Left lung (tissue), 10 donors: ENCODE results near the gene SLC7A1. TPM values are rescaled to one million over a fixed set of nuclear protein-coding genes. Genes with fewer than 3 reads are reported as not detected.

Experiments used
- ATAC-seq: fragments of 200-7000 bp; cut with Tn5 transposase; one replicate; pipeline ENCODE4 v1.9.1; 2020; ENCODE audit warnings: moderate library complexity
- DNase-seq, 4 donors: peaks; one replicate each; pipeline ENCODE4 v3.0.0-alpha.2; 2013 to 2020
- H3K27ac ChIP-seq, 2 donors: fragments of 200-600 bp; sonication (generic) in 1 of 2; one replicate each; pipeline versions ENCODE4 v1.5.0 to v1.8.0; 2020 to 2021
- H3K27me3 ChIP-seq, 2 donors: fragments of 200-600 bp; sonication (generic) in 1 of 2; one replicate each; pipeline versions ENCODE4 v1.5.0 to v1.8.0; 2020 to 2021
- H3K36me3 ChIP-seq, 2 donors: fragments of 200-600 bp; sonication (generic) in 1 of 2; one replicate each; pipeline versions ENCODE4 v1.5.0 to v1.8.0; 2020 to 2021
- H3K4me1 ChIP-seq, 2 donors: fragments of 200-600 bp; one replicate each; pipeline ENCODE4 v1.8.0; 2021
- H3K4me3 ChIP-seq, 2 donors: fragments of 200-600 bp; sonication (generic) in 1 of 2; one replicate each; pipeline versions ENCODE4 v1.5.0 to v1.8.0; 2020 to 2021; ENCODE audit warnings: mild to moderate bottlenecking in 1 of 2
- H3K9me3 ChIP-seq, 2 donors: fragments of 200-600 bp; sonication (generic) in 1 of 2; one replicate each; pipeline versions ENCODE4 v1.5.0 to v1.8.0; 2020 to 2021
- intact Hi-C, 2 donors: fragments of 100-400 bp; cut with DNase I; formaldehyde crosslinking; loops; one replicate each; pipeline versions ENCODE4 v1.11.2 to v1.14.2; 2022
- polyA plus RNA-seq, 6 donors: library from polyadenylated mRNA; unstranded; fragments of 120-200 nt; gene quantifications; one replicate each; pipeline ENCODE4 v1.2.1, GENCODE V29; 2013; ENCODE audit not compliant: insufficient read length in 6 of 6
- total RNA-seq, 2 donors: library from RNA; stranded (reverse); fragmentation: NEBNext Ultra II Directional; extraction: Animal tissue kit (Norgen Biotek cat#: 25700); gene quantifications; one replicate each; pipeline ENCODE4 v1.2.1, GENCODE V29; 2021
- TF ChIP-seq, protein P1 (sequence below), 2 donors: fragments of 200-600 bp; sonication (generic) in 1 of 2; IDR thresholded peaks; one replicate each; pipeline versions ENCODE4 v1.5.0 to v1.8.0; 2021; ENCODE audit warnings: antibody characterized with exemption in 2 of 2
- donor health status: DM: no; HTN: yes; CAD: no.
- donor health status: DM: no; HTN: no; CAD: no.

SLC7A1 gene
- total and polyA plus RNA-seq, 8 donors, result 10.0 to 54.2 (median 11.3) TPM

DNA sequence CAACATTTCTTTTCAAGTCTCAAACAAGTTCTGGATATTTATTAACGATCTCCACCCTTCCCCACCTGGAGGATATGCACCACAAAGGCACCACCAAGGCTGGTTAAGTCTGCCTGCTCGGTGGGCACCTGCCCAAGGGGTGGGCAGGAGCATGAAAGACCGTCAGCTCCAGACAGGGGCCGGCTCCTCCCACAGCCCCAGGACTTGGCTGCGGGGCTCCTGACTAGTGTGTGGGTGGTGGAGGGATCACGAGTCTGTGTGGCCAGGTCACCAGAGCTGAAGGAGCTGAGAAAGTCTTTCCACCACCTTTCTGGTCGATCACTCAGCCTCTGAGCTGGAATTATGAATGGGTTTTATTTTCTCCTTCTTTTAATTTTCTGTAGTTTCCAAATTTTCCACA lies 7.8 kb downstream of the SLC7A1 start:
- no peaks in the 10 kb centered on the region for H3K27me3 ChIP-seq
- no peak for DNase-seq
- H3K4me3 ChIP-seq, result no peak overlapping the region
- H3K4me1 ChIP-seq, result no peaks in the 10 kb centered on the region
- H3K36me3 ChIP-seq, result no peaks in the 10 kb centered on the region
- H3K9me3 ChIP-seq, result no peaks in the 10 kb centered on the region
- no peak overlapping the region for H3K27ac ChIP-seq
- TF ChIP-seq, protein P1, sequence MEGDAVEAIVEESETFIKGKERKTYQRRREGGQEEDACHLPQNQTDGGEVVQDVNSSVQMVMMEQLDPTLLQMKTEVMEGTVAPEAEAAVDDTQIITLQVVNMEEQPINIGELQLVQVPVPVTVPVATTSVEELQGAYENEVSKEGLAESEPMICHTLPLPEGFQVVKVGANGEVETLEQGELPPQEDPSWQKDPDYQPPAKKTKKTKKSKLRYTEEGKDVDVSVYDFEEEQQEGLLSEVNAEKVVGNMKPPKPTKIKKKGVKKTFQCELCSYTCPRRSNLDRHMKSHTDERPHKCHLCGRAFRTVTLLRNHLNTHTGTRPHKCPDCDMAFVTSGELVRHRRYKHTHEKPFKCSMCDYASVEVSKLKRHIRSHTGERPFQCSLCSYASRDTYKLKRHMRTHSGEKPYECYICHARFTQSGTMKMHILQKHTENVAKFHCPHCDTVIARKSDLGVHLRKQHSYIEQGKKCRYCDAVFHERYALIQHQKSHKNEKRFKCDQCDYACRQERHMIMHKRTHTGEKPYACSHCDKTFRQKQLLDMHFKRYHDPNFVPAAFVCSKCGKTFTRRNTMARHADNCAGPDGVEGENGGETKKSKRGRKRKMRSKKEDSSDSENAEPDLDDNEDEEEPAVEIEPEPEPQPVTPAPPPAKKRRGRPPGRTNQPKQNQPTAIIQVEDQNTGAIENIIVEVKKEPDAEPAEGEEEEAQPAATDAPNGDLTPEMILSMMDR (IDR thresholded peaks at IDR 0.05), result no peak
- intact Hi-C loops, result no loop called here
- peak; percentile 29 for ATAC-seq

DNA sequence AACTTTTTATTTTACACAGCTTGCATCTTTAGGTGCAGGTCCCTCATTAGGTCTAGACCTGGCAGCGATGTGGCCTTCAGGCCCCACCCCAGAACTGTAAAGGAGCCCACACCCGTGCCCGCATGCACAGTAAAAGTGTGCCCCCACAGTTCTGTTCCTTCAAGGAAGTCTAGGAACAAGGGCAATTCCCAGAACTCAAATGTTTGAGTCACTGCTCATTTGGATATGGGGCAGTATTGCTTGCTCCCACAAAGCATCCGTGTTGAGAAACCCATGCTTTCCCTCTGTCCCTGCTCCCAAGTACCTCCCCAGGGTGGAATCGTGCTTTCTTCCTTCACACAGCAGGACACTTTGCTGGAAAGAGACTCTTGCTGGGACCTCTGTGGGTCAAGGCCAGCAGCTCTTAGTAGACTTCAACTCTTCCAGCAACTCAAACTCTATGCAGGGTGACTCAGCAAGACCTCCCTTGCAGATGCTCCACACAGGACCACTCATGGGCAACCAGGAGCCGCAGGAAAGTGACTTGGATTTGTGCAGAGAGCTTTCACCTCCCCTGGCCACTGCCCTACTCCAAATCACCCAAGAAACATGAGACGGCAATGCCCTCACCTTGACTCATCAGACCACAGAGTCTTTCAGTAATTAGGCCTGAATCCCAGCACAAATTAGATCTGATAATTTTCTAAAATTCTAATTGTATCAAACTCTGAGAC lies 12.3 kb downstream of the SLC7A1 start:
- intact Hi-C loops, result no loop called here
- DNase-seq, result no peak

DNA sequence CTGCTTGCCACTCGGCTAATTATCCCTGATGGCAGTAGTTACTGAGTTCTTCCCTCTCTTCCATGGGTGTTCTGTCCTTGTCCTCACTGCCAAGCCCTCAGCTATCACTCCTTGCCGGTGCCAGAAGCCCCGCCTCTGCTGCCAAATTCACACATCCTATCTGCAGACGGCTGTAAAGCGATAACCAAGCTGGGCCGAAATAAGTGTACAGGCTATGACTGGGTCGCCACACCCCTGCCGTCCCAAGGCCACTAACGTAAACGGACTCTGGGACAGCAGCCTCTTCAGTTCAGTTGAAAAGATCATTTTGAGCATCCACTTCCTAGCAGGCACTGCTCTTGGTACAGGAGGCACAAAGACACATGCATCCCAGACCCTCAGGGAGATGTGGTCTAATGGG lies 13.3 kb downstream of the SLC7A1 start:
- Histone ChIP-seq H3K27me3 (no peaks in the 10 kb centered on the region), H3K36me3 (no peaks in the 10 kb centered on the region), H3K4me3 (no peak overlapping the region), H3K27ac (no peak overlapping the region), H3K4me1 (no peaks in the 10 kb centered on the region), H3K9me3 (no peaks in the 10 kb centered on the region)
- intact Hi-C loops, result no loop called here
- DNase-seq (no peak), ATAC-seq (no peak)
- TF ChIP-seq, protein P1 (IDR thresholded peaks at IDR 0.05), result no peak

More for the DNA sequence above, 12.3 kb downstream of the SLC7A1 start:
- Histone ChIP-seq H3K36me3 (no peaks in the 10 kb centered on the region), H3K9me3 (no peaks in the 10 kb centered on the region), H3K4me3 (no peak overlapping the region), H3K27ac (no peak overlapping the region), H3K27me3 (no peaks in the 10 kb centered on the region), H3K4me1 (no peaks in the 10 kb centered on the region)
- TF ChIP-seq, protein P1 (IDR thresholded peaks at IDR 0.05), result no peak
- ATAC-seq, result no peak

DNA sequence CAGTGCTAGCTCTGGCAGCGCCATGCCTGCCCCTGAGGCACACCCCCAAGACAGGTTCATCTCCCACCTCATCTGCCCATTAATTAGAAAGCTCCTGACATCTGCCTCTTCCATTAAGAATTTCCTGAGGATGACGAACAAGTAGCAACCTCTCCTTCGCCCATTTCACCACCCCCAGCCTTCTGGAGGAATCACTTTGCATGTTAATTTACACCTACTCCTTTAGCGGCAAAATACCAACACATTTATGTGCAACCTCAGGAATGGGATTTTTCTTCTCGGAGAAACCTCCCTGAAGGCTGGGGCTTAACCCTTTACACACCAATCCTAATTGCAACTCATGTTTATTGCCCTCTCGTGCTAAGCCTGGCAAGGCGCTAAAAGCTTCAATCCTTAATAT lies 13.8 kb downstream of the SLC7A1 start:
- ATAC-seq (no peak), DNase-seq (no peak)
- Histone ChIP-seq H3K36me3 (no peaks in the 10 kb centered on the region), H3K9me3 (no peaks in the 10 kb centered on the region), H3K27me3 (no peaks in the 10 kb centered on the region), H3K4me3 (no peak overlapping the region), H3K27ac (no peak overlapping the region), H3K4me1 (no peaks in the 10 kb centered on the region)
- TF ChIP-seq, protein P1 (IDR thresholded peaks at IDR 0.05), result no peak
- intact Hi-C loops, result no loop called here

DNA sequence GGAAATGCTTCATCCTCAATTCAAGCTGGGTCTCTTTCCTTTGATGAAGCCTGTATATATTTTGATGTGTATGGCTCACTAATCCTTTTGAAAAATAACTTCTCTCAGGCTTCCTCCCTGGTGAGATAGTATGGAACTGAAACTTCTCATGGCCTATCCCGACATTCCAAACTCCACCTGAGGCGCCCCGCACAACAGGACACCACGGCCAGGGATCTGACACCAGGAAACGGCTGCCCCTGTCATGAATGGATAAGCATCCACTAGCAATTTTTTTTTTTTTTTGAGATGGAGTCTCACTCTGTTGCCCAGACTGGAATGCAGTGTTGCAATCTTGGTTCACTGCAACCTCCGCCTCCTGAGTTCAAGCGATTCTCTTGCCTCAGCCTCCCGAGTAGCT lies 16.4 kb downstream of the SLC7A1 start:
- no peaks in the 10 kb centered on the region for H3K36me3 ChIP-seq
- TF ChIP-seq, protein P1 (IDR thresholded peaks at IDR 0.05), result no peak
- ATAC-seq, result no peak
- DNase-seq, result no peak
- no peaks in the 10 kb centered on the region for H3K27me3 ChIP-seq
- H3K4me1 ChIP-seq, result no peaks in the 10 kb centered on the region
- intact Hi-C loops, result no loop called here
- H3K4me3 ChIP-seq, result no peak overlapping the region
- no peak overlapping the region for H3K27ac ChIP-seq
- H3K9me3 ChIP-seq, result no peaks in the 10 kb centered on the region
